GM12864 (cell line): ENCODE results near the gene MARCO.

Experiments used
- DNase-seq: peaks from one replicate; pipeline ENCODE4 v3.0.0-alpha.2; 2011; ENCODE audit warnings: low read depth
- H3K4me3 ChIP-seq: 2 replicates; pipeline ENCODE4 v1.5.1; 2011; ENCODE audit warnings: mild to moderate bottlenecking, low read depth, low read length, control low read depth
- TF ChIP-seq, protein P1 (sequence below): IDR thresholded peaks from 2 replicates; pipeline ENCODE4 v1.5.1; 2011; ENCODE audit warnings: low read depth, mild to moderate bottlenecking, moderate library complexity, low read length, control low read depth, inconsistent platforms; ENCODE audit errors: missing control alignments

MARCO gene, protein sequence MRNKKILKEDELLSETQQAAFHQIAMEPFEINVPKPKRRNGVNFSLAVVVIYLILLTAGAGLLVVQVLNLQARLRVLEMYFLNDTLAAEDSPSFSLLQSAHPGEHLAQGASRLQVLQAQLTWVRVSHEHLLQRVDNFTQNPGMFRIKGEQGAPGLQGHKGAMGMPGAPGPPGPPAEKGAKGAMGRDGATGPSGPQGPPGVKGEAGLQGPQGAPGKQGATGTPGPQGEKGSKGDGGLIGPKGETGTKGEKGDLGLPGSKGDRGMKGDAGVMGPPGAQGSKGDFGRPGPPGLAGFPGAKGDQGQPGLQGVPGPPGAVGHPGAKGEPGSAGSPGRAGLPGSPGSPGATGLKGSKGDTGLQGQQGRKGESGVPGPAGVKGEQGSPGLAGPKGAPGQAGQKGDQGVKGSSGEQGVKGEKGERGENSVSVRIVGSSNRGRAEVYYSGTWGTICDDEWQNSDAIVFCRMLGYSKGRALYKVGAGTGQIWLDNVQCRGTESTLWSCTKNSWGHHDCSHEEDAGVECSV

DNA sequence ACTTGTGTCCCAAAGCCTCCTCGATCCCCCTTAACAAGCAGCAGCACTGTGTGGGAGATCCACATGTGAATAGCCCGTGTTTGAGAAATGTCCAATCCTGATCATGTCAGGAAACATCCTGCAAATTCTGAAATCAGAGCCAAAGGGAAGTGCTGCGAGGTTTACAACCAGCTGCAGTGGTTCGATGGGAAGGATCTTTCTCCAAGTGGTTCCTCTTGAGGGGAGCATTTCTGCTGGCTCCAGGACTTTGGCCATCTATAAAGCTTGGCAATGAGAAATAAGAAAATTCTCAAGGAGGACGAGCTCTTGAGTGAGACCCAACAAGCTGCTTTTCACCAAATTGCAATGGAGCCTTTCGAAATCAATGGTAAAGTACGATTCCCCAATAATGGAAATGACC, at the start of gene MARCO:
MARCO (plus strand) TSS at position 164 of the 400 bp plus-strand sequence; CDS start at position 271, 107 bp downstream.
- TF ChIP-seq, protein P1, sequence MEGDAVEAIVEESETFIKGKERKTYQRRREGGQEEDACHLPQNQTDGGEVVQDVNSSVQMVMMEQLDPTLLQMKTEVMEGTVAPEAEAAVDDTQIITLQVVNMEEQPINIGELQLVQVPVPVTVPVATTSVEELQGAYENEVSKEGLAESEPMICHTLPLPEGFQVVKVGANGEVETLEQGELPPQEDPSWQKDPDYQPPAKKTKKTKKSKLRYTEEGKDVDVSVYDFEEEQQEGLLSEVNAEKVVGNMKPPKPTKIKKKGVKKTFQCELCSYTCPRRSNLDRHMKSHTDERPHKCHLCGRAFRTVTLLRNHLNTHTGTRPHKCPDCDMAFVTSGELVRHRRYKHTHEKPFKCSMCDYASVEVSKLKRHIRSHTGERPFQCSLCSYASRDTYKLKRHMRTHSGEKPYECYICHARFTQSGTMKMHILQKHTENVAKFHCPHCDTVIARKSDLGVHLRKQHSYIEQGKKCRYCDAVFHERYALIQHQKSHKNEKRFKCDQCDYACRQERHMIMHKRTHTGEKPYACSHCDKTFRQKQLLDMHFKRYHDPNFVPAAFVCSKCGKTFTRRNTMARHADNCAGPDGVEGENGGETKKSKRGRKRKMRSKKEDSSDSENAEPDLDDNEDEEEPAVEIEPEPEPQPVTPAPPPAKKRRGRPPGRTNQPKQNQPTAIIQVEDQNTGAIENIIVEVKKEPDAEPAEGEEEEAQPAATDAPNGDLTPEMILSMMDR, result no peak
- DNase-seq, result no peak
- no peak within 1 kb of the TSS for H3K4me3 ChIP-seq

DNA sequence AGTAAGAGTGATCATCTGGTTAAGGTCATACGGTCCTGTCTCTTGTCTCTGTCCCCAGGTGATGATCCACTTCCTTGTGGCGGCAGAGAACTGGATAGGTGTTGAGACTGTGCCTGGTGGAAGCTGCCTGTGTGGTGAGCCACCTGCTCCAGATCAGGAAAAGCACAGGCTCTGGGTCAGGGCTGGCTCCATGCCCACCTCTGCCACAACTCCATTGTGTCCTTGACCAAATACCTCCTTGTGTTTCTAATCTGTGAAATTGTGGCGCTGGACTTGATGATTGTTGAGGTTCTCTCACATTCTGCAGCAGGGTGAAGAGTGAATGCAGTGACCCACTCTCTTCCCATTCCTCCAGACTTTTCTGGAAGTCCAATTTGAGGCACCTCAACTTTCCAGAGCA, 48.9 kb upstream of the MARCO start:
- no peak for DNase-seq
- TF ChIP-seq, protein P1, result no peak
- H3K4me3 ChIP-seq, result no peak overlapping the region

DNA sequence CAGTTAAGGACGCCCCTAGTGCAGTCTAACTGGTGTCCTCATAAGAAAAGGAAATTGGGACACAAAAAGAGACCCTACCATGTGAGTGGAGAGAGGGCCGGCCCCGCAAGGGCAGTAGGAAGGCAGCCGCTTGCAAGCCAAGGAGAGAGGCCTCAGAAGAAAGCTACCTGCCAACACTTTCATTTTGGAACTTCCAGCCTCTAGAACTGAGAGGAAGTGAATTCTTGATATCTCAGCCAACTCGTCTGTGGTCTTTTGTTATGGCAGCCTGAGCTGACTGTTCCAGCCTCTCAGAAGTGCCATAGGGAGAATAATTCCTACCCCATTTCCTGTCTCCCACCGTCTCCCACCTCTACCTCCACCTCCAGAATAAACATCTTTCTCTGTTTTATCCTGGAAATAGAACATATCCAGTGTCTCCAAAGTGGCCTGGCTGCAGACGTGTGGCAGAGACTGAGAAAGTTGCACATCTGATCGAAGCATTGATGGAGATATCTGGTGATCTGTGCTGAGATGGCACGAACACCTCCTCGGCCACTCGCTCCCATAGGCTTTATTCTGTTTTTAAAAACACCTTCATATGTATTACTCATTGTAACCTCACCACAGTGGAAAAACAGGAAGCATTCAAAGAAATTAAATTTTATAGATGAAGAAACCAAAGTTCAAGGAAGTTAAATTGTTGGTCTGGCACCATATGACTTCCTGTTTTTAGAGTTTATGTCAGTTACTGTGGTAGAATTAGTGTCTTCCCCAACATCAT, 39.5 kb upstream of the MARCO start:
- TF ChIP-seq, protein P1, result no peak
- no peak for DNase-seq
- H3K4me3 ChIP-seq, result no peak overlapping the region

DNA sequence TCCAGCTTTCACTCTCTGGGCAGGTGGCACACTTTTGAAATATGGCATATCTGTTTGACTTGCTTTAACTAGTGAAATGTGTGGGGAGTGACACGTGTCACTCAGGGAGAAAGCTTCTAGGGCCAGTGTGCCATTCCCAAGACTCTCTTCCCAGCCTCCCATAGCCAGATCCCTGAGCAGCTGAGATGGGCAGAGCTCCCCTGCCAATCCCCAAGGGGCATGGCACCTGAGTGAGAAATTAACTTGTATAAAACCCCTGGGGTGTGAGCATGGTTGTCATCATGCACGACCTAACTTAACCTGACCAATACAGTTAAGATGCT, 39.0 kb upstream of the MARCO start:
- DNase-seq, result no peak
- TF ChIP-seq, protein P1, result no peak
- no peak overlapping the region for H3K4me3 ChIP-seq

DNA sequence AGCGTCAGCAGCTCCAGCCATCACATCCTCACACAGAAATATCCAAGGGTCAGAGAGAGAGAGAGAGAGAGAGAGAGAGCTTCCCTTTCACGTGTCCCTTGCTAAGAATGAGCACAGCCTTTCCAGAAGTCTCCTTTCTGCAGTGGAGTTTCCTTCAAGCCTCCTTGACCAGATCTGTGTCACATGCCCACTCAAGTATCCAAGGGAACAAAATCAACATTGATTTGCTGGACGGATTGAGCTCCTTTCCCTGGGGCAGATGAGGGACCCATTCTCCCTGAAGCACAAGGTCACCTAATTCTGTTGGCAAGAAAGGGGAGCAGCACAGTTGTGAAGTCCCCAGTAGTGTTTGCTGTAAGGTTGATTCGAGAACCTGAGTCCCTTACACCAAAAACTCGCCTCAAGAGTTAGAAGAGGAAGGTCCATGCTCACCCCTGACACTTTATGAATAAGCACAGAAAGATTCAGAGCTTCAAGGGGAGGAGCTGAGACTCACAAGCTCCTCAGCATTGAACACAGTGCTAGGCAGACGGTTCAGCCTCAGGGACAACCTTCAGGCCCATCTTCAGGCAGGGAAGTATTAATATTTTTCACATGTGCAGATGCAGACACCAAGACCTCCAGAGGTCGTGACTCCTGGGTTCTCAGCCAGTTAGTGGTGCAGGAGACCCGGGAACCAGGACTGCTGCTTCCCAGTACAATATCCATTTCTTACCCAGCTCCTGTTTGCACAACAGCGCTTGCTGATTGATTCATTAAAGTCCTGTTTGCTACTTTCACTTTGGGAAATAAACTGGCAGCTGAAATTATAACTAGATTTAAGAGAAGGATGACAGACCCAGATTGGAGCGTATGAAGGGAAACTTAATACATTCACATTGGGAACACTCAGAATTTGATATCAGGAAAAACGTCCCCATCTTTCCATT, 38.2 kb upstream of the MARCO start:
- TF ChIP-seq, protein P1, result no peak
- H3K4me3 ChIP-seq, result no peak overlapping the region
- no peak for DNase-seq

DNA sequence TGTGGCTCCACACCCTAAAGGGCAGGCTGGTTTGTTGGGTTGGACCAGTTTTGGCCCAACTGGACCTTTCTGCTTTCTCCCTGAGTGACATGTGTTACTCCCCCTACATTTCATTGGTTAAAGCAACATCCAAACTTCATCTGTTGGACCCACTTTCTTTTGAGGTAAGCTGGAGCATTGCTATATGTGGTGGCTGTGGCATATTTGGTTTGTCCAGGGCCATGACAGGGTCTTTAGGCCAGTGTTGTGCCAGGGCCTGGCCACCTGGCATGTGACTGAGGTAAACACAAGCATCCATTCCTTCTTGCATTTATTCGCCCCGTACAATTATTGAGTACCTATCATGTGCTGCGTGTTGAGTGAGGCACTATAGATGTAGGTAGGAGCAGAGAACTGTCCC, 36.8 kb upstream of the MARCO start:
- H3K4me3 ChIP-seq, result no peak overlapping the region
- TF ChIP-seq, protein P1, result no peak

More for the DNA sequence above, 36.8 kb upstream of the MARCO start:
- no peak for DNase-seq
